Aorta (tissue), 5 donors: ENCODE results near the gene DSCAML1. TPM values are rescaled to one million over a fixed set of nuclear protein-coding genes. Genes with fewer than 3 reads are reported as not detected.

Experiments
- ATAC-seq: fragments of 200-7000 bp; cut with Tn5 transposase; one replicate; pipeline ENCODE4 v1.9.1; 2022; ENCODE audit warnings: moderate library complexity; ENCODE audit not compliant: low FRiP score
- DNase-seq, 2 donors: peaks; one replicate each; pipeline ENCODE4 v3.0.0-alpha.2; 2020
- H3K27ac ChIP-seq, 2 donors: one replicate each; pipeline ENCODE4 v1.5.1; 2013; ENCODE audit warnings: low read length in 2 of 2, mild to moderate bottlenecking in 2 of 2, moderate library complexity in 2 of 2, control low read depth in 1 of 2, inconsistent platforms in 1 of 2, low read depth in 1 of 2
- H3K27me3 ChIP-seq, 2 donors: one replicate each; pipeline ENCODE4 v1.6.1; 2013; ENCODE audit warnings: control low read depth in 1 of 2, low read length in 1 of 2, mild to moderate bottlenecking in 1 of 2, moderate library complexity in 1 of 2; ENCODE audit not compliant: insufficient read depth in 2 of 2, control insufficient read depth in 1 of 2
- H3K36me3 ChIP-seq, 2 donors: one replicate each; pipeline ENCODE4 v1.6.1; 2013; ENCODE audit warnings: control low read depth in 1 of 2, low read length in 1 of 2, mild to moderate bottlenecking in 1 of 2; ENCODE audit not compliant: insufficient read depth in 2 of 2, control insufficient read depth in 1 of 2
- H3K4me1 ChIP-seq, 2 donors: one replicate each; pipeline ENCODE4 v1.6.1; 2013; ENCODE audit warnings: low read length in 2 of 2, control low read depth in 1 of 2, mild to moderate bottlenecking in 1 of 2, moderate library complexity in 1 of 2; ENCODE audit not compliant: insufficient read depth in 2 of 2, control insufficient read depth in 1 of 2
- H3K4me3 ChIP-seq, 2 donors: one replicate each; pipeline ENCODE4 v1.5.1; 2013; ENCODE audit warnings: low read length in 2 of 2, control low read depth in 1 of 2, mild to moderate bottlenecking in 1 of 2
- H3K9me3 ChIP-seq: one replicate; pipeline ENCODE4 v1.6.1; 2013; ENCODE audit warnings: mild to moderate bottlenecking, low read length; ENCODE audit not compliant: control insufficient read depth
- WGBS, 2 donors: extraction: QIAGEN DNeasy Blood & Tissue Kit; methylation state at CpG; one replicate each; pipeline ENCODE4 v1.1.7; 2013; 5-methylcytosine and 5-hydroxymethylcytosine counted together
- intact Hi-C, 2 donors: fragments of 100-400 bp; cut with DNase I; formaldehyde crosslinking; loops; one replicate each; pipeline versions ENCODE4 v1.14.2 to v1.15.0; 2022
- polyA plus RNA-seq, 2 donors: library from polyadenylated mRNA; stranded (reverse); fragments of 200-250 nt; gene quantifications; one replicate each; pipeline ENCODE4 v1.2.3, GENCODE V29; 2013
- total RNA-seq, 2 donors: library from RNA; stranded (reverse); fragmentation: NEBNext Ultra II Directional; extraction: Animal tissue kit (Norgen Biotek cat#: 25700); gene quantifications; one replicate each; pipeline ENCODE4 v1.2.1, GENCODE V29; 2021
- donor health status: healthy with polysubstance abuse.
- donor health status: Bipolar disorder and iron deficiency.
- donor health status: DM: no; HTN: no; CAD: no.
- donor health status: DM: no; HTN: no; CAD: no.
- donor health status: DM: yes; HTN: yes; CAD: no.

The DSCAML1 gene
- total and polyA plus RNA-seq, 4 donors: 0.13 to 2.2 (median 0.58) TPM; not detected in 1

DNA sequence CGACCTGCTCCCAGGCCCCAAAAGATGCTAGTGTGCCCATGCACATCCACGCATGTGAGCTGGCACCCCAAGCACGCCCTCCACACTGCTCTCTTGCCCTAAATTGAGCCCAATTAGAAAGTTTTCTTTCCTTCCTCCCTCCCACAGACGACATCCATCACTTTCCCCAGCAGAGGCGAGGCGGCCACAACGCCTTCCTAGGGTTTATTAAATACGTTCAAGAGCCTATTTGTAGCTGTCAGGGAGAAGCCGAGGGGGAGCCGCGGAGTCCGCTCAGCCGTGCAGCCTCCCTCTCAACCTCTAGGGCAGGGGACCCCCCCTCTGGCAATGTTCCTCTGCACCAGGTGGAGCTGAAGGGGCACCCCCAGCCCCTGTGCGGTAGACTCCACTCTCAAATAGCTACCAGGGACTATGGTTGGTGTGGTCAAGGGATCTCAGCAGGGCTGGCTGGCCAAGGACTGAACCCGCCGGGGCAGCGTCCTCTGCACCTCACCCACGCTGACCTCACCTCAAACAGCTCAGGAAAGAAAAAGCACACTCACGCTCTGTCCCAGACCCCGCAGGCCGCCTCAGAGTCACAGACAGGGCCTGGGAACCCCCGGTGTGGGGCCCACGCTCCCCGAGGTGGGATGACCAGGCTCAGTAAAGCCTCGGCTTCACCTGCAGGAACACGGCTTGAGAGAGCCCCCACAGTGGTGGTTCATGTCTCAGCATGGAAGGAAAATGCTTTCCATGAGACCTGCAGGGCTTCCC lies 152.4 kb downstream of the DSCAML1 start:
- DNase-seq: peak in 1 of 2 donors; percentile 57
- Histone ChIP-seq H3K27me3 (no peaks in the 10 kb centered on the region), H3K4me3 (no peak overlapping the region), H3K9me3 (no peaks in the 10 kb centered on the region), H3K4me1 (no peaks in the 10 kb centered on the region), H3K36me3 (no peaks in the 10 kb centered on the region), H3K27ac (no peak overlapping the region)
- ATAC-seq: no peak
- intact Hi-C loops: no loop called here
- 45 to 50% methylated on average over 26 of the region's 26 CpGs for WGBS, 2 donors

DNA sequence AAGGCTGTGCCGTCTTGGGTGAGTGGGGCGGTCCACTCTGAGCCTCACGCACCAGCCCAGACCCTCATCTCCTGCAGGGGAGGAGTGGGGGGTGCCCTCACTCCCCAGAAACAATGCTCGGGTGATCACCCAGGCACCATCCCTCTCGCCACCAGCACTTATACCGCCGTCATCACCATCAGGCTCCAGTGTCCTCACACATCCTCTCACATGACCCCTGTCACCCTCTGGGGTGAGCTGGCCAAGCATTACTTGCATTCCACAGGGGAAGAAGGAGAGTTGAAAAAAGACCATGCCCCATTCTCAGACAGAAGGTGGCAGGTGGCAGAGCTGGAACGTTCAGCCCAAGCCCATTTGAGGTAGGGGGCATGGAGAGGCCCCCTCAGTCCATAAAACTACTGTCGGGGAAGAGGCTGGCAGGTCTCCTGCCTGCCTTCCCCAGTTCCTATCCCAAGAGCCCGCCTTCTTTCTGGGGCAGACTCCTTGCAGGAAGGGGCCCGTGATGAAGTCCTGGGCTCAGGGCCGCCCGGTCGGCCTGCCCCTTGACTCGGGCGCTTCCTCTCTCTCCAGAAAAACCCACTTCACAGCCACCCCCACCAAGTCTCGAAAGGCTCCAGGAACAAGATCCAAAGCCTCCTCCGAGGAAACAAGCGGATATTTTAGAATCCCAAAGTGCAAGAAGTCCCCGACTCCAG lies 153.3 kb downstream of the DSCAML1 start:
- H3K27ac ChIP-seq: no peak overlapping the region
- WGBS, 2 donors: 50 to 51% methylated on average over 20 of the region's 20 CpGs
- H3K27me3 ChIP-seq: no peaks in the 10 kb centered on the region
- H3K4me1 ChIP-seq: no peaks in the 10 kb centered on the region
- H3K36me3 ChIP-seq: no peaks in the 10 kb centered on the region
- H3K4me3 ChIP-seq: no peak overlapping the region
- ATAC-seq (no peak), DNase-seq (peak in 1 of 2 donors; percentile 40)
- no peaks in the 10 kb centered on the region for H3K9me3 ChIP-seq
- intact Hi-C loops: no loop called here

DNA sequence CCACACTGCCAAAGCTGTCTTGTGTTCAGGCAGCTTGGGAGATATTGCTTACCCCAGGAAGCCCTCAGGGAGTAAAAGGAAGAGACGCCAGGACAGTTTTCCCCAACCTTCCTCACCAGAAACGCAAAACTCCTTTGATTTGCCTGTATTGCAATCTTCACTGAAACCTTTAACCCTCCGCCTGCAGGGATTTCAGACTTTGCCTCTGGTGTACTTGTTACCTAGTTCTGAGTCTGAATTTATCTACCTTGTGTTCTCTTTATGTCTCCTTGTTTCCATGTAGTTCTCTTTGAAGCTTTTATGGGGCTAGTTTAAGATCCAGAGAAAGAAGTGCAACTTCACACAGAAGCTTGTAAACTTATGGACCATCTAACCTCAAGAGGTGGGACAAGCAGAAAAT lies 154.2 kb downstream of the DSCAML1 start:
- H3K4me1 ChIP-seq: no peaks in the 10 kb centered on the region
- no peak overlapping the region for H3K4me3 ChIP-seq
- H3K27me3 ChIP-seq: no peaks in the 10 kb centered on the region
- WGBS, 2 donors: 47 to 52% methylated on average over 3 of the region's 3 CpGs
- H3K27ac ChIP-seq: no peak overlapping the region
- no peaks in the 10 kb centered on the region for H3K36me3 ChIP-seq
- H3K9me3 ChIP-seq: no peaks in the 10 kb centered on the region
- DNase-seq: no peak
- no peak for ATAC-seq
- intact Hi-C loops: no loop called here

DNA sequence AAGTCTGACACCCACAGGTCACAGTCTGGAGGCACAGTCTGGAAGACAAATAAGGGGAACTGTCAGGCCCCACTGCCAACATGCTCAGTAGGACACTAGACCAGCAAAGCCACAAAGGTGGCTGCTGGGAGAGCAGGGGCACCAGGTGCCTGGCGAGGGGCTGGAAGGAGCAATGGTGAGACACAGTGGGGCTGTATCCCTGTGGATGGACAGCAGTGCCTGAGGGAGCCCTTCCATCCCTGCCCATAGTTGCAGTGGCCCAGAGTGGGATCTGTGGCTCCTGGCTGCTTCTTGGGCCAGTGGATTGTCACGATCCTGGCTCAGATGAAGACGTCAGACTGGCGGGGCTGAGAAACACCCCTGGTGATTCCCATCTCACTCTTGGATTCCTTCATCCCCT lies 154.6 kb downstream of the DSCAML1 start:
- WGBS, 2 donors: 61 to 64% methylated on average over 4 of the region's 4 CpGs
- ATAC-seq (no peak), DNase-seq (peak in 1 of 2 donors; percentile 24)
- H3K4me1 ChIP-seq: no peaks in the 10 kb centered on the region
- H3K27me3 ChIP-seq: no peaks in the 10 kb centered on the region
- no peaks in the 10 kb centered on the region for H3K9me3 ChIP-seq
- H3K36me3 ChIP-seq: no peaks in the 10 kb centered on the region
- no peak overlapping the region for H3K27ac ChIP-seq
- no peak overlapping the region for H3K4me3 ChIP-seq
- intact Hi-C loops: no loop called here

DNA sequence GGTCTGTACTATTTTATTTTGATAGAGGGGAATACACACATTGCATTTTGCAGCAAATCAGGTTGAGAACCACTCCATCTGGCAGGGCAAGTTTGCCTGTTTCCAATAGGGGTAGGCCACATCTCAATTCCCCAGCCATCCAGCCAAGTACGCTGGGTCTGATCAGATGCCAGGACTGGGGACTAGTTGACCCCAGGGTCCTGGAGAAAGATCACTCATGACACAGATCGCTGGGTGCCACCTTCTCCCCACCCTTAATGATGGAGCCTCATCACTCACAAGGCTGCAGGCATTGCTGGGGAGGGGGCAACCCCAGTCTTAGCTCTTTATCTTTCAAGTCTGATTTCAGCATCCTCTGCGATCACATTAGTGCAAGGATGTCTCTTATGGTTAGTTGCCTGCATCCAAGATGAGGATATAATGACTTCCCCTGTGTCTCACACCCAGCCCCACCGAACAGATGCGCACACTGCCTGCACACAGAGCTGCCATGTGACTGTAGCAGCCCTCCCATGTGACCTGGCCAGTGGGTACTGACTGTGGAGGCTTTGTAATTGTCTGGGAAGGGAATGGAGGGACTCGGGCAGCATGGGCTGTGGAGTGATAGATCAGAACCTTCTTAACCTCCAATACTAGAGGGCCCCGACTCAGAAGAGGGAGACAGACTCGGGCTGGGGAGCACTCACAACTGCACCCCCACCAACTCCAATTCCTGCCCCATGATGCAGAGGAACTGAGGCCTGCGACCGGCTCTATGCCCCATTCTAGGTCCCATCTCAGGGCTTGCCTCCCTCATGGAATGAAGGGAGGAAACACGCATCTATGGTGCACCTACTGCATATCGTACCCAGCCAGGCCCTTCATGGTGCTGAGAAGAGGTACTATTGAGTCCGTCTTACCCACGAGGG lies 155.8 kb downstream of the DSCAML1 start:
- intact Hi-C loops: no loop called here
- Histone ChIP-seq H3K4me1 (no peaks in the 10 kb centered on the region), H3K9me3 (no peaks in the 10 kb centered on the region), H3K4me3 (no peak overlapping the region), H3K27ac (no peak overlapping the region), H3K36me3 (no peaks in the 10 kb centered on the region), H3K27me3 (no peaks in the 10 kb centered on the region)
- no peak for ATAC-seq
- WGBS, 2 donors: 78 to 86% methylated on average over 14 of the region's 14 CpGs
- DNase-seq: peak in 1 of 2 donors; percentile 51

DNA sequence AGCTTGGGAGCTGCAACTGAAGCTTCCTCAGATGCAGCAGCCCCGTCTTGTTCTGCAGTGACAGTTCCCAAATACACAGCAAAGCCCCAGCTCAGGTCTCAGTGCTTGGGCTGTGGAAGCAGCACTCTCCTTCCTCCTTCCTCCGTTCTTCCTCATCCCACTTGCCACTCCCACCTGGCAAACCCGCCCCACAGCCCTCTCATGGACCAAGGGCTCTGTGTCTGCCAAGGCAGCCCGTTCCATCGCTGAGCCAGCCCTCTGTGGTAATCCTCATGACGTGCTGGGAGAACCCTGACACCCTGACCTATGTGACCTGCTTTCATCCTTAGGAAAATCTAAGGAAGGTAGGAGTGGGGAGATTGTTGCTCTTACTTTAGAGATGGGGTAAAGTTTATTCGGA lies 157.0 kb downstream of the DSCAML1 start:
- H3K4me3 ChIP-seq: no peak overlapping the region
- H3K27ac ChIP-seq: no peak overlapping the region
- intact Hi-C loops: no loop called here
- H3K4me1 ChIP-seq: no peaks in the 10 kb centered on the region
- no peaks in the 10 kb centered on the region for H3K36me3 ChIP-seq
- ATAC-seq (no peak), DNase-seq (peak in 1 of 2 donors; percentile 36)
- 55% methylated on average over 7 of the region's 7 CpGs for WGBS, 2 donors
- H3K9me3 ChIP-seq: no peaks in the 10 kb centered on the region
- H3K27me3 ChIP-seq: no peaks in the 10 kb centered on the region

DNA sequence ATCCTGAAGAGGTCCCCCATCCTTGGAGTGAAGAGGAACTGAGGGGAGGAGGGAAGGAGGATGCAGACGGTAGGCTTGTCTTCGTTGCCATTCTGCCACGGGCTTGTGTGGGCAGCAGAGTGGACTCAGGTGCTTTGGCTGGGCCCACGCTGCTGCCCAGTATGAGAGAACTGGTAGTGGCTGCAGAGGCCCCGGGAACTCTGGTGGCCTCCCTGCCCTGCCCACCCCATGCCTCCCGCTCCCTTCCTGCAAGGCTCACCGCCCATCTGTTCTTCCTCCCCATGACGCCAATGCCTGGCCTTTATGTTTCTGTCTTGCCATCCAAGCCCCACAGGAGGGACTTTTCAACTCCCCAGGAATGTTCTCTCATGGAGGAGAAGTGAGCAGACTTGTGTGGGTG lies 157.4 kb downstream of the DSCAML1 start:
- DNase-seq (peak in 1 of 2 donors; percentile 64), ATAC-seq (no peak)
- 85 to 87% methylated on average over 8 of the region's 8 CpGs for WGBS, 2 donors
- no peak overlapping the region for H3K27ac ChIP-seq
- H3K9me3 ChIP-seq: no peaks in the 10 kb centered on the region
- intact Hi-C loops: no loop called here
- no peaks in the 10 kb centered on the region for H3K4me1 ChIP-seq
- H3K4me3 ChIP-seq: no peak overlapping the region
- H3K36me3 ChIP-seq: no peaks in the 10 kb centered on the region
- no peaks in the 10 kb centered on the region for H3K27me3 ChIP-seq

DNA sequence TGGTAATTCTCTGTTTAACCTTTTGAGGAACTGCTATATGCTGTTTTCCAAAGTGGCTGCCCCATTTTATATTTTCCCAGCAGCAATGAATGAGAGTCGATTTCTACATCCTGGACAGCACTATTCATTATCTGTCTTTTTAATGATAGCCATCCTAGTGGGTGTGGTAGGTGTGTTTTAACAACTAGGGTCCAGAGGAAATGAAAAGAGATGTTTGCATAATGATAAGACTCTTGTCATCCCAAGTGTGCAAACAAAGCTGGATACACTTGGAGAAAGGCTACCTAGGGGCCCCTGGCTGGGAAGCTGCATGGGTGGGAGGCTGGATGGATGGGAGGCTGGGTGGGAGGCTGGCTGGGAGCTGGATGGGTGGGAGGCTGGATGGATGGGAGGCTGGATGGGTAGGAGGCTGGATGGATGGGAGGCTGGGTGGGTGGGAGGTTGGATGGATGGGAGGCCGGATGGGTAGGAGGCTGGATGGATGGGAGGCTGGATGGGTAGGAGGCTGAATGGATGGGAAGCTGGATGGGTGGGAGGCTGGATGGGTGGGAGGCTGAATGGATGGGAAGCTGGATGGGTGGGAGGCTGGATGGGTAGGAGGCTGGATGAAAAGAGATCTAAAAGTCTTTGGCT lies 158.0 kb downstream of the DSCAML1 start:
- no peaks in the 10 kb centered on the region for H3K9me3 ChIP-seq
- intact Hi-C loops: no loop called here
- H3K36me3 ChIP-seq: no peaks in the 10 kb centered on the region
- H3K27me3 ChIP-seq: no peaks in the 10 kb centered on the region
- 92 to 93% methylated on average over 2 of the region's 2 CpGs for WGBS, 2 donors
- no peak overlapping the region for H3K4me3 ChIP-seq
- no peaks in the 10 kb centered on the region for H3K4me1 ChIP-seq
- ATAC-seq (no peak), DNase-seq (no peak)
- no peak overlapping the region for H3K27ac ChIP-seq
